ENCODE results near the gene MAGI2. TPM values are rescaled to one million over a fixed set of nuclear protein-coding genes. Genes with fewer than 3 reads are reported as not detected.

The MAGI2 gene
- total and polyA plus RNA-seq, 9 donors = 7.1 to 20.4 (median 18.7) TPM

- TF ChIP-seq EP300 (IDR thresholded peaks at IDR 0.05) = no peak
- TF ChIP-seq POLR2A (IDR thresholded peaks at IDR 0.05) = no peak
- no peak for TF ChIP-seq CTCF (IDR thresholded peaks at IDR 0.05)
- no peak overlapping the region for H3K4me3 ChIP-seq
- H3K9me3 ChIP-seq = no peaks in the 10 kb centered on the region
- intact Hi-C loops (cut with DNase I) = no loop called here
- H3K27ac ChIP-seq = no peak overlapping the region
- no peak for DNase-seq
- H3K27me3 ChIP-seq = no peaks in the 10 kb centered on the region
- no peaks in the 10 kb centered on the region for H3K36me3 ChIP-seq
- H3K4me1 ChIP-seq (ENCODE audit: insufficient read depth) = no peaks in the 10 kb centered on the region
Measured at GRCh38 chr7:78642751-78643150, 810.7 kb downstream of the MAGI2 start.

GRCh38 chr7:78638364-78638763 lies 815.1 kb downstream of the MAGI2 start:
- H3K27ac ChIP-seq = no peak overlapping the region
- no peaks in the 10 kb centered on the region for H3K4me1 ChIP-seq (ENCODE audit: insufficient read depth)
- no peaks in the 10 kb centered on the region for H3K27me3 ChIP-seq
- H3K9me3 ChIP-seq = no peaks in the 10 kb centered on the region
- intact Hi-C loops (cut with DNase I) = no loop called here
- no peak overlapping the region for H3K4me3 ChIP-seq
- TF ChIP-seq EP300 (IDR thresholded peaks at IDR 0.05) (no peak), POLR2A (IDR thresholded peaks at IDR 0.05) (no peak), CTCF (IDR thresholded peaks at IDR 0.05) (no peak)
- no peaks in the 10 kb centered on the region for H3K36me3 ChIP-seq
- no peak for DNase-seq

- no peaks in the 10 kb centered on the region for H3K36me3 ChIP-seq
- no peaks in the 10 kb centered on the region for H3K9me3 ChIP-seq
- WGBS, 3 donors = 94 to 96% (median 95%) methylated on average over 6 of the region's 6 CpGs
- H3K27ac ChIP-seq = no peak overlapping the region
- no peaks in the 10 kb centered on the region for H3K4me1 ChIP-seq (ENCODE audit: insufficient read depth)
- intact Hi-C loops (cut with DNase I) = no loop called here
- no peaks in the 10 kb centered on the region for H3K27me3 ChIP-seq
- DNase-seq = no peak
- TF ChIP-seq CTCF (IDR thresholded peaks at IDR 0.05) = no peak
- no peak for TF ChIP-seq POLR2A (IDR thresholded peaks at IDR 0.05)
- no peak for TF ChIP-seq EP300 (IDR thresholded peaks at IDR 0.05)
- no peak overlapping the region for H3K4me3 ChIP-seq
Measured at GRCh38 chr7:78636727-78637126, 816.7 kb downstream of the MAGI2 start.

GRCh38 chr7:78635026-78635793 lies 818.3 kb downstream of the MAGI2 start:
- TF ChIP-seq POLR2A (IDR thresholded peaks at IDR 0.05) = no peak
- TF ChIP-seq EP300 (IDR thresholded peaks at IDR 0.05) = no peak
- TF ChIP-seq CTCF (IDR thresholded peaks at IDR 0.05) = no peak
- intact Hi-C loops (cut with DNase I) = no loop called here
- 88 to 94% (median 92%) methylated on average over 4 of the region's 4 CpGs for WGBS, 3 donors

More at GRCh38 chr7:78635026-78635793, 818.3 kb downstream of the MAGI2 start:
- Histone ChIP-seq H3K4me1 (ENCODE audit: insufficient read depth) (no peaks in the 10 kb centered on the region), H3K36me3 (no peaks in the 10 kb centered on the region), H3K9me3 (no peaks in the 10 kb centered on the region), H3K27me3 (no peaks in the 10 kb centered on the region), H3K27ac (no peak overlapping the region), H3K4me3 (no peak overlapping the region)
- DNase-seq = no peak

Data from ovary (tissue), 9 donors.